OCI-LY3 (cell line): Measurements from ENCODE around the gene FAM174B.

Experiments
- H2AFZ ChIP-seq: fragments of 200-600, 300-600 bp; shearing (Covaris generic); 2 replicates; pipeline ENCODE4 v1.6.0; 2014; ENCODE audit warnings: antibody characterized with exemption, low read depth, low read length
- H3K27ac ChIP-seq: fragments of 200-600, 300-600 bp; sonication (generic); 2 replicates; pipeline ENCODE4 v1.5.1; 2014; ENCODE audit warnings: mild to moderate bottlenecking, low read length, moderate library complexity, mixed read lengths
- H3K27me3 ChIP-seq: fragments of 200-600, 300-600 bp; sonication (generic); 2 replicates; pipeline ENCODE4 v1.6.1; 2014; ENCODE audit warnings: low read depth, low read length, mixed read lengths
- H3K36me3 ChIP-seq: fragments of 200-600, 300-600 bp; sonication (generic); replicated peaks from 2 replicates; pipeline ENCODE3; 2014; ENCODE audit warnings: low read depth, low read length, mixed read lengths
- H3K4me1 ChIP-seq: fragments of 300-600, 200-600 bp; sonication (generic); 2 replicates; pipeline ENCODE4 v1.6.1; 2014; ENCODE audit warnings: low read length, mixed read lengths
- H3K4me2 ChIP-seq: fragments of 200-600, 300-600 bp; sonication (generic); 2 replicates; pipeline ENCODE4 v1.6.1; 2014; ENCODE audit warnings: low read length, mixed read lengths
- H3K4me3 ChIP-seq: fragments of 300-600, 200-600 bp; sonication (generic); 2 replicates; pipeline ENCODE4 v1.5.1; 2014; ENCODE audit warnings: antibody characterized with exemption, mild to moderate bottlenecking, low read length, moderate library complexity
- H3K79me2 ChIP-seq: fragments of 300-600, 200-600 bp; shearing (Covaris generic); 2 replicates; pipeline ENCODE4 v1.6.1; 2014; ENCODE audit warnings: mild to moderate bottlenecking, low read length, mixed read lengths
- H3K9ac ChIP-seq: fragments of 300-600, 200-600 bp; shearing (Covaris generic); 2 replicates; pipeline ENCODE4 v1.6.0; 2014; ENCODE audit warnings: mild to moderate bottlenecking, low read length, moderate library complexity
- H3K9me3 ChIP-seq: fragments of 200-600, 300-600 bp; shearing (Covaris generic); 2 replicates; pipeline ENCODE4 v1.6.1; 2014; ENCODE audit warnings: low read length, mixed read lengths; ENCODE audit not compliant: insufficient read depth
- H4K20me1 ChIP-seq: fragments of 200-600, 300-600 bp; sonication (generic); 2 replicates; pipeline ENCODE4 v1.6.1; 2016; ENCODE audit warnings: low read length, mixed read lengths; ENCODE audit not compliant: insufficient read depth
- CTCF ChIP-seq: fragments of 200-600, 300-600 bp; sonication (generic); IDR thresholded peaks from 2 replicates; pipeline ENCODE4 v1.5.1; 2014; ENCODE audit warnings: antibody characterized with exemption, low read length, low read depth
- EZH2phosphoT487 ChIP-seq: fragments of 200-600 bp; shearing (Covaris generic); IDR thresholded peaks from 2 replicates; pipeline ENCODE4 v1.6.1; 2018; ENCODE audit warnings: antibody characterized with exemption, mixed run types, low read depth

Gene FAM174B

DNA sequence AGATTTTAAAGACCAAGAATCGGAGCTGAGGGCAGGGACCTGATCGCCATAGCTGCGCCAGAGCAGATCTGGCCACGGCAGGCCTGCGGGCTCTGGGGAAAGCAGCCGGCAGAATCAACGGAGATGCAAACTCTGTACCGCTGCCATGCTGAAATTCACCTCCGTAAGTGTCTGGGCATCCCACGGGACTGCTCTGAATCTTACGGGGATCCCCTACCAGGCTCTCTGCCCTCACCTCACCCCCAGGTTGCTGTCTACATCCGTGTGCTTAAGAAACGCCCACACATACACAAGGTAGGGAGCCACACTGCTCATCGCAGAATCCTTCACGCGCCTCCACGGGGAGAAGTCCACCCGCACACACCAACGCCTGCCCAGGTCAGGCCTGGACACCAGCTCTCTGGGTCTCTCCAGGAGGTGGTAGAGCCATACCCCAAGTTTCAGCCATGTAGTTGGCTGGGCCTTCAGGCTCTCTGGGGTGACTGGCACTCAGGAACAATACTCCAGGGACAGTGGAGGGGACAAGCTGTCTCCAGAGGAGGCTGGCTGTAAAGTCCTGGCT is 33.5 kb downstream of the FAM174B start:
- no peaks in the 10 kb centered on the region for H3K9me3 ChIP-seq
- no peak overlapping the region for H3K9ac ChIP-seq
- TF ChIP-seq CTCF (no peak), EZH2phosphoT487 (no peak)
- H2AFZ ChIP-seq: no peak overlapping the region
- no peaks in the 10 kb centered on the region for H3K36me3 ChIP-seq
- no peak overlapping the region for H3K4me2 ChIP-seq
- H3K27ac ChIP-seq: no peak overlapping the region
- no peak overlapping the region for H3K4me3 ChIP-seq
- H3K4me1 ChIP-seq: peaks cover 10% of the 10 kb centered on the region
- H4K20me1 ChIP-seq: no peaks in the 10 kb centered on the region
- H3K27me3 ChIP-seq: 0 out of 2 replicates have a peak, but pooled peaks cover 5% of the 10 kb centered on the region
- H3K79me2 ChIP-seq: no peaks in the 10 kb centered on the region

DNA sequence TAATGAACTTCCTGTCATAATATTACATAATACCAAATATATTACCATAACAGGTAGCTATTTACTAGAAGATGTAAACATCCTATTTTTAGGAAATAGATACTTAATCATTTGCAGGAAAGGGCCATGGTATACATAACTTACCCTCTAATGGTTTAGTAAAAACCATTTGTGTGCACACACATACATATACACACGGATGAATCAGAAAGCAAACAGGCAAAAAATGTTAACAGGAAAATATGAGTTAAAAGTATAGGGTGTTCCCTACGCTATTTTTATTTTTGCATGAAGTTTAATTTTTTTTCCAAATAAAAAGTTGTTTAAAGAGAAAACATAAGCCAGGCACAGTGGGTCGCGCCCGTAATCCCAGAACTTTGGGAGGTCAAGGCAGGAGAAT is 34.6 kb downstream of the FAM174B start:
- Histone ChIP-seq H3K27me3 (0 out of 2 replicates have a peak, but pooled peaks cover 5% of the 10 kb centered on the region), H3K4me1 (peaks cover 10% of the 10 kb centered on the region), H3K9me3 (no peaks in the 10 kb centered on the region), H3K4me2 (no peak overlapping the region), H4K20me1 (no peaks in the 10 kb centered on the region), H3K4me3 (no peak overlapping the region), H2AFZ (no peak overlapping the region), H3K9ac (no peak overlapping the region), H3K27ac (no peak overlapping the region), H3K36me3 (no peaks in the 10 kb centered on the region), H3K79me2 (no peaks in the 10 kb centered on the region)
- no peak for TF ChIP-seq CTCF
- no peak for TF ChIP-seq EZH2phosphoT487

GRCh38 chr15:92619145-92620101 is 36.2 kb downstream of the FAM174B start:
- Histone ChIP-seq H2AFZ (no peak overlapping the region), H3K9me3 (no peaks in the 10 kb centered on the region), H3K4me2 (no peak overlapping the region), H3K36me3 (no peaks in the 10 kb centered on the region), H3K27ac (no peak overlapping the region), H4K20me1 (no peaks in the 10 kb centered on the region), H3K9ac (no peak overlapping the region), H3K4me3 (no peak overlapping the region), H3K79me2 (no peaks in the 10 kb centered on the region), H3K27me3 (0 out of 2 replicates have a peak, but pooled peaks cover 5% of the 10 kb centered on the region), H3K4me1 (no peaks in the 10 kb centered on the region)
- TF ChIP-seq EZH2phosphoT487 (no peak), CTCF (no peak)
